22Rv1 (cell line): ENCODE results near the gene NRF1.

Experiments
- H3K27ac ChIP-seq: fragments of 450-650 bp; 2 replicates; pipeline ENCODE4 v1.5.1; 2017
- ZFX ChIP-seq: fragments of 450-650 bp; IDR thresholded peaks from 2 replicates; pipeline ENCODE4 v1.6.1; 2017; ENCODE audit warnings: antibody characterized with exemption, borderline replicate concordance
- TF ChIP-seq, protein P1 (sequence below): fragments of 450-650 bp; IDR thresholded peaks from 2 replicates; pipeline ENCODE4 v1.5.1; 2017; ENCODE audit warnings: mild to moderate bottlenecking

NRF1 gene

DNA sequence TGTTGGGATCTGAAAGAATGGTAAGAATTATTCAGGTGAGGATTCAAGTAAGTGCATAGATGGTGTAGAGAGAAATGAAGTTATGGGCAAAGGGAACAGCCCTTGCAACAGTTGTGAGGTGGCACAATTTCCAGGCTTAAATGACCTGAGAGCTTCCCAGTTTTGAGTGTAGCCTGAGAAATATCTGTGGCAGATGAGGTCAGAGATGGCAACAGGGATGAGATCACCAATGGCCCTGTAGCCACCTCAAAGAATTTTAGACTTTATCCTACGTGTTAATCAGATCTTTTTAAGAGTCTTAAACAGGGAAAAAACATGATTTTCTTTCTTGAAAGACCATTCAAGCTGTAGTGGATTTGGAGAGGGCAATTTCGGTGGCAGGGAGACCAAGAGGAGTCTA, 1.9 kb upstream of the NRF1 start:
- H3K27ac ChIP-seq = no peak overlapping the region
- TF ChIP-seq, protein P1, sequence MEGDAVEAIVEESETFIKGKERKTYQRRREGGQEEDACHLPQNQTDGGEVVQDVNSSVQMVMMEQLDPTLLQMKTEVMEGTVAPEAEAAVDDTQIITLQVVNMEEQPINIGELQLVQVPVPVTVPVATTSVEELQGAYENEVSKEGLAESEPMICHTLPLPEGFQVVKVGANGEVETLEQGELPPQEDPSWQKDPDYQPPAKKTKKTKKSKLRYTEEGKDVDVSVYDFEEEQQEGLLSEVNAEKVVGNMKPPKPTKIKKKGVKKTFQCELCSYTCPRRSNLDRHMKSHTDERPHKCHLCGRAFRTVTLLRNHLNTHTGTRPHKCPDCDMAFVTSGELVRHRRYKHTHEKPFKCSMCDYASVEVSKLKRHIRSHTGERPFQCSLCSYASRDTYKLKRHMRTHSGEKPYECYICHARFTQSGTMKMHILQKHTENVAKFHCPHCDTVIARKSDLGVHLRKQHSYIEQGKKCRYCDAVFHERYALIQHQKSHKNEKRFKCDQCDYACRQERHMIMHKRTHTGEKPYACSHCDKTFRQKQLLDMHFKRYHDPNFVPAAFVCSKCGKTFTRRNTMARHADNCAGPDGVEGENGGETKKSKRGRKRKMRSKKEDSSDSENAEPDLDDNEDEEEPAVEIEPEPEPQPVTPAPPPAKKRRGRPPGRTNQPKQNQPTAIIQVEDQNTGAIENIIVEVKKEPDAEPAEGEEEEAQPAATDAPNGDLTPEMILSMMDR = no peak
- TF ChIP-seq ZFX = no peak

DNA sequence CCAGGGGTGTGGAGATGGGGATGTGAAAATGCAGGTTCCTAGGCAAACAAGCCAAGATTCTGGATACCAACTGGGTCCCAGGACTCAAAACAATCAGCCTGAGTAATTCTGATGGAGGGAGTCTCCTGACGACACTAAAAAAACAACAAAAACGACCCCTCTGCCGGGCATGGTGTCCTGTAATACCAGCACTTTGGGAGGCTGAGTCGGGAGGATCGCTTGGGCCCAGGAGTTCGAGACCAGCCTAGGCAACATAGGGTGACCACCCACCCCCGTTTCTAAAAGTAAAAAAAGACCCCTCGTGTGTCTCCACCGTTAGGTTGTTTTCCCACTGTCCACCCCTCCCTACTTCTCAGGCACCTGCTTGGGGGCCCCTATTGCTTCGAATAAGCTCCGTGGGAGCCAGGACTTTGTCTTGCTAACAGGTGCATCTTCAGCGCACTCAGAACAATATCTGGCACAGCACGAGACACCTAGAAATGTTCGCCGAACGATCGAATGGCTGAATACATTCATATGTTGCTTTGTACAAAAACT, 743 bp upstream of the NRF1 start:
- H3K27ac ChIP-seq = peak overlapping the region; percentile 96
- no peak for TF ChIP-seq ZFX
- TF ChIP-seq, protein P1 = no peak

DNA sequence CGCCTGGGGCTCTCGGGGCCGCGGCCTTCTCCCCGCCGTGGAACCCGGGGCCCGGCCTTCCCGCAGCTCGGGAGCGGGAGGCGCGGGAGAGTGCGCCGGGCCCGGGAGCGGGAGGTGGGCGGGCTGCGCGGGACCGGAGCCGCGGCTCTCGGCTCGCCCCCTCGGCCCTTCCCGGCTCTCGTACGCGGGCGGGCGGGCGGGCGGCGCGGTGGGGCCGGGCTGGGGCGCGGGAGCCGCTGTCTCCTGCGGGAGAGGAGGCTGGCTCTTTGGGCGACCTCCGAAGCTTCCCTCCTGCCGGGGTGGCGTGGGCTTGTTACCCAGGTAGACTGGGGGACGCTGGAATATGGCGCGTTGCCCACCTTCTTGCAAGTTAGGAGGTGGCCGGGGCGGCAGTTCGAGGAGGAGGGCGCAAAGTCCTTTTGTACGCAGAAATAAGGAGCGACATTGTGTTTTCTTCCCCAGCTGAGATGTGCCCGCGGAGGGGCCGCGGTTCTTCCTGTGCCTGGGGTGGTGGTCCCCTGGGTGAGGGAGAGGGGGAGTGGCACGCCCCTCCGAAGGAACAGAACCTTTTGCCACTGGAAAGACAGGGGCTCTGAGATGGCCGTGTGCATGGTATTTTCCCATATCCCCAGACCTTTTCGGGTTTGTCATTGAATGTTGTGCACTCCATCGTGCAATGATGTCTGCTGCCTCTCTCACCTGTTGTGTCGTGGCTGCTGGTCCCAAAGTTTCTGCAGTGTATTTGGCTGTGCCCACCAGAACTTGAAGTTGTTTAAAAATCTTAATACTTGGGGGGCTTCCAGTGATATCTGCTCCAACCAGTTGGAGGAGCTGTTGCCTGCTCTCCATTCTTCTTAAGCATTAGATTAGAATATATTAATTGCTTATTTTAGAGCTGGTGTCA, 844 bp downstream of the NRF1 start:
- H3K27ac ChIP-seq = peak overlapping the region; percentile 96
- 0 out of 2 replicates have a peak, but pooled peaks have one; percentile 70 for TF ChIP-seq ZFX
- TF ChIP-seq, protein P1 = peak; percentile 91

DNA sequence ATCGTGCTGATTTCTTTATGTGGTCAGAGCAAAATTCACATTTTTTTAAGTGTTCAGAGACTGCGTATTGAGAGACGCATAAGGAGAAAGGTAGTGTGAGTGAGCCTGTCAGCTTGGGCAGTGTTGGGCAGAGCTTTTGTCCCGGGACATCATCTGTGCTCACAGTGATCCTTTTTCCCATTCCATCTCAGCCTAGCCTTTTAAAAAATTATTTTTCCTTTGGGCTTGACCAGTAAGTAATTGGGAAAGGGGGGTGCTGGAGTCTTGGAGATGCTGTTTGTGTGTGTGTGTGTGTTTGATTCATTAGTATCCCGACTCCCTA, 1.5 kb downstream of the NRF1 start:
- peak overlapping the region; percentile 96 for H3K27ac ChIP-seq
- no peak for TF ChIP-seq ZFX
- TF ChIP-seq, protein P1 = peak; percentile 58

DNA sequence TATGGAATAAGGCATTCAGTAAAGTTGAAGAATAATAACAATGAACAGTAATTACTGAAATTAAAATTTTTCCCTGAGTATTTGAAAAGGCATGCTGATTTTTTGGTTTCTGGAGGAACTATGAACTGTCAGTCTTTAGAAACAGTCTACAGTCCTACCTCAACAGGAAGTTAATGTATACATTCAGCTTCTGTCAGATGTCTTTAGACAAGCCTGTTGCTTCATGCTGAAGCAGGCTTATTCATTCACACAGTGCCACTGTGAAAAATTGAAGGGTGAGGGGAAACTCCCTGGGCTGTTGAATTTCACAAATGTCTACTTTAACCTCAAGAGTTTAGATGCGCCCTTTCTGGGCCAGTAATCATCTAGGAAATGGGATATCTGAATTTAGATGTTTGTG, 3.5 kb downstream of the NRF1 start:
- TF ChIP-seq, protein P1 = no peak
- no peak for TF ChIP-seq ZFX
- no peak overlapping the region for H3K27ac ChIP-seq

DNA sequence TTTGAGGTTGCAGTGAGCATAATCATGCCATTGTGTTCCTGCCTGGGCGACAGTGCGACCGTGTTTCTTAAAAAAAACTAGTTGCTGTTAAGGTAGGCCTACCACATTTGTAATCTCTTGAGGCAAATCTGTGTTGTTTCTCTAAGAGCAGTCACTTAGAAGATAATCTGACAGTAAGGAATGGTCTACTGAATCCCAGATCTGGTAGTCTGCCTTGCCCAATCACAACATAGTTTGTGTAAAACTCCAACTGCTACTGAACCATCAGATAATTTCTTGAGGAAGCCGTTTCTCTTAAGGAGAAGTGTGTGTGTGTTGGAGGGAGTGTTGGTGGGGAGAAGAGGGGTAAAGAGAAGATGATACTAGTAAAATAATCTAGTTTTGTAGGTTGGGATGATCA, 5.0 kb downstream of the NRF1 start:
- TF ChIP-seq, protein P1 = no peak
- TF ChIP-seq ZFX = no peak
- no peak overlapping the region for H3K27ac ChIP-seq

DNA sequence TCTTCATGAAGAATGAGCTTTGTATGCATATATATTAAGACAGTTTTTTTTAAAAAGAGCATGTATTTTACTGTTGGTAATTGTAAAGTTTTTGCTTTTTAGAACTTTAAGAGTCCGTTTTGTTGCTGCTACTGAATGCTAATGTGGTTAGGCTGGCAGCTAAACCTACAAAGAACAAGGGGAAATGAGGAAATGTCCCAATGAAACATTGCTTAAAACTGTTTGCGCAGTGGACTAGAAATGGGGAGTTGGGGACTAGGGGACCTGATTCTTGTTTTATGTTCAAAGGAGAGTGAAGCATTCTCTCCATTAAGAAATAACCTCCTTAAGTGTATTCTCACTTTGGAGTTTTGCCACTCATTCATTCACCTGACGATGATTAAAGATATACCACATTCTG, 5.7 kb downstream of the NRF1 start:
- H3K27ac ChIP-seq = no peak overlapping the region
- no peak for TF ChIP-seq ZFX
- TF ChIP-seq, protein P1 = no peak
